GM23248 (cell line): Measurements from ENCODE around the gene RBPJ.

ENCODE experiments used
- EZH2 ChIP-seq: fragments of 200-600 bp; sonication (generic); IDR thresholded peaks from 2 replicates; pipeline ENCODE4 v1.6.1; 2018; ENCODE audit warnings: antibody characterized with exemption, mild to moderate bottlenecking; ENCODE audit not compliant: insufficient read depth, poor library complexity, severe bottlenecking
- EZH2phosphoT487 ChIP-seq: fragments of 200-600 bp; sonication (generic); IDR thresholded peaks from 2 replicates; pipeline ENCODE4 v1.6.1; 2018; ENCODE audit warnings: antibody characterized with exemption, moderate library complexity, mild to moderate bottlenecking, low read depth; ENCODE audit not compliant: insufficient read depth

- TF ChIP-seq EZH2phosphoT487 (no peak), EZH2 (no peak)
Observed at GRCh38 chr4:26429910-26430309, 109.1 kb downstream of the RBPJ start.
